Measurements from ENCODE around the gene PLCZ1. TPM values are rescaled to one million over a fixed set of nuclear protein-coding genes. Genes with fewer than 3 reads are reported as not detected.

The PLCZ1 gene
- total RNA-seq, 4 donors from 2014 or later = not detected

DNA sequence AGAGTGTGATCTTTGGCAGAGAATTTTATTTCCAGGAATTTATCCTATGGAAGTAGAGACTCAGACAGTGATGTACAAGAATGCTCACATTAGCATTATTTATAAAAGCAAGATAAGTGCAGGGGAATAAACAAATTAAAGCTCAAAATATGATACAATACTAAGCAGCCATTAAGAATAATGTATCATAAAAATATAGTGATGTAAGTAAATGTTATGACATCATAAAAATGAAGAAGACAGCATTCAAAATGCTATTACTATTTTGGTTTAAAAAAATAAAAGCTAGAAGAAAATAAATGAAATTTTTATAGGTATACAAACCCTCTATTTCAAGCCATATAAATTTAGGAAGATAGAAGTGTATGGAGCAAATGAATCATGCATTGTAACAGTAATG is 17.1 kb downstream of the PLCZ1 start:
- no peak overlapping the region for H3K27ac ChIP-seq
- H3K27me3 ChIP-seq = no peaks in the 10 kb centered on the region
- intact Hi-C loops (cut with DNase I) = no loop called here
- H3K9me3 ChIP-seq = no peaks in the 10 kb centered on the region
- TF ChIP-seq POLR2A (IDR thresholded peaks at IDR 0.05) = no peak
- TF ChIP-seq, protein P1, sequence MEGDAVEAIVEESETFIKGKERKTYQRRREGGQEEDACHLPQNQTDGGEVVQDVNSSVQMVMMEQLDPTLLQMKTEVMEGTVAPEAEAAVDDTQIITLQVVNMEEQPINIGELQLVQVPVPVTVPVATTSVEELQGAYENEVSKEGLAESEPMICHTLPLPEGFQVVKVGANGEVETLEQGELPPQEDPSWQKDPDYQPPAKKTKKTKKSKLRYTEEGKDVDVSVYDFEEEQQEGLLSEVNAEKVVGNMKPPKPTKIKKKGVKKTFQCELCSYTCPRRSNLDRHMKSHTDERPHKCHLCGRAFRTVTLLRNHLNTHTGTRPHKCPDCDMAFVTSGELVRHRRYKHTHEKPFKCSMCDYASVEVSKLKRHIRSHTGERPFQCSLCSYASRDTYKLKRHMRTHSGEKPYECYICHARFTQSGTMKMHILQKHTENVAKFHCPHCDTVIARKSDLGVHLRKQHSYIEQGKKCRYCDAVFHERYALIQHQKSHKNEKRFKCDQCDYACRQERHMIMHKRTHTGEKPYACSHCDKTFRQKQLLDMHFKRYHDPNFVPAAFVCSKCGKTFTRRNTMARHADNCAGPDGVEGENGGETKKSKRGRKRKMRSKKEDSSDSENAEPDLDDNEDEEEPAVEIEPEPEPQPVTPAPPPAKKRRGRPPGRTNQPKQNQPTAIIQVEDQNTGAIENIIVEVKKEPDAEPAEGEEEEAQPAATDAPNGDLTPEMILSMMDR (IDR thresholded peaks at IDR 0.05) = no peak
- no peak overlapping the region for H3K4me3 ChIP-seq (replicated peaks in 1 of 3)
- H3K4me1 ChIP-seq = no peaks in the 10 kb centered on the region
- no peak for DNase-seq
- no peaks in the 10 kb centered on the region for H3K36me3 ChIP-seq

DNA sequence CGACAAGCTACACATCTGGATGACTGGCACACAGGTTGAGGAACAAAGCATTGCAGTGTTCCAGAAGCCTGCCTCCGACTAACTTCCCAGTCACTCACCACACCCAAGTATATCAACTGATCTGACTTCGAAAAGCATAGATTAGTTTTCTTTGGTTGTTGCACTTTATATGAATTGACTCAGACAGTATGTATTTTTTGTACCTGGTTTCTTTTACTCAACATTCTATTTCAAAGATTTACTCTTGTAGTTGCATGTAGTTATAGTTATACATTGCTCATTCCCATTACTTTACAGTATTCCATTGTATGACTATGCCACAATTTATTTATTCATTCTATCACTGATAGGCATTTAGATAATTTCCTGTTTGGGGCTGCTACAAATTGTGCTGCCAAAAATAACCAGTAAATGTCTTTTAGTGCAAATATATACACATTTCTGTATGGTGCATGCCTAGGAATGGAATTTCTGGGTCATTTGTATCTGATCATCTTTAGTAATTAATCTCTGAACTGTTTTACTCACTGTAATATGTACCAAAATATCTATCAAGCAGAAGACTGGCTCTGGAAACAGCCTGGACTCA is 17.8 kb downstream of the PLCZ1 start:
- H3K36me3 ChIP-seq = no peaks in the 10 kb centered on the region
- DNase-seq = no peak
- H3K4me3 ChIP-seq (replicated peaks in 1 of 3) = no peak overlapping the region
- H3K4me1 ChIP-seq = no peaks in the 10 kb centered on the region
- WGBS, 2 donors = 89 to 92% methylated on average over 3 of the region's 3 CpGs
- intact Hi-C loops (cut with DNase I) = no loop called here
- no peak overlapping the region for H3K27ac ChIP-seq
- TF ChIP-seq, protein P1 (IDR thresholded peaks at IDR 0.05) = no peak
- no peak for TF ChIP-seq POLR2A (IDR thresholded peaks at IDR 0.05)
- H3K9me3 ChIP-seq = no peaks in the 10 kb centered on the region
- no peaks in the 10 kb centered on the region for H3K27me3 ChIP-seq

DNA sequence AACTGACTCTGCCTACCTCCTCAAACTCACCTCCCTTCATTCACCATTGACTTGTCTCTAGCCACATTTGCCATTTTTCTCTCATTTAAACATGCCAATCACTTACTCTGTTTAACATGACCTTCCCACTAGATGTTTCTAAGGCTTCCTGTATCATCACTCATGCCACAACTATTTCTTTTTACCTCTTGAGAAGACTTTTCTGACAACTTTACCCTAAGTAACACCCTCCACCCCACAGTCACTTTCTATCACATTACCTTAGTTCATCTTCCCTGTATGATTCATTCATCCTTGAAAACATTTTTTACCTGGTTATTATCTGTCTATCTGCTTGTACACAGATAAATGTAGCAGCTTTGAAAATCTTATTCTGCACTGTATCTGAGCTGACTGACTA is 19.4 kb downstream of the PLCZ1 start:
- Histone ChIP-seq H3K27me3 (no peaks in the 10 kb centered on the region), H3K4me3 (replicated peaks in 1 of 3) (no peak overlapping the region), H3K27ac (no peak overlapping the region), H3K4me1 (no peaks in the 10 kb centered on the region), H3K9me3 (no peaks in the 10 kb centered on the region), H3K36me3 (no peaks in the 10 kb centered on the region)
- no peak for DNase-seq
- intact Hi-C loops (cut with DNase I) = no loop called here
- TF ChIP-seq, protein P1 (IDR thresholded peaks at IDR 0.05) = no peak

DNA sequence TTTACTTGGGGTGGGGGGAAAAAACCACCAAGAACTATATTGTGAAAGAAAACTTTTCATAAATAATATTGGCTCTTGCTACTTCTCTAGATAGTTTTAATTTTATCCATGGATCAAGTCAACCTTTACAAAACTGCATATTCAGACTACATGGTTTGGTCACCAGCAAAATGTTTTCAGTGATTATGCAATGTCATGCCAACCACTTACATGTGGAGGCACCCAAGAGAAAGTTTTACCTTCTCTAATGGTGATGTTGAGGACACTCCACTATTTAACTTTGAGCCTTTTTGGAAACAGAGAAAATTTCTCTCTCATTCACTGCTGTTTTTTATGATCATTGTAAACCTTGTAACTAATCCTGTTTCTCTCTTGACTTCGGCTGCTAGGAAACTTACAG is 21.6 kb downstream of the PLCZ1 start:
- Histone ChIP-seq H3K4me3 (replicated peaks in 1 of 3) (no peak overlapping the region), H3K27me3 (no peaks in the 10 kb centered on the region), H3K27ac (no peak overlapping the region), H3K9me3 (no peaks in the 10 kb centered on the region), H3K36me3 (no peaks in the 10 kb centered on the region), H3K4me1 (no peaks in the 10 kb centered on the region)
- DNase-seq = no peak
- WGBS, 2 donors = 82 to 96% methylated on average over 1 of the region's 1 CpG
- TF ChIP-seq, protein P1 (IDR thresholded peaks at IDR 0.05) = no peak
- no peak for TF ChIP-seq POLR2A (IDR thresholded peaks at IDR 0.05)
- intact Hi-C loops (cut with DNase I) = no loop called here

DNA sequence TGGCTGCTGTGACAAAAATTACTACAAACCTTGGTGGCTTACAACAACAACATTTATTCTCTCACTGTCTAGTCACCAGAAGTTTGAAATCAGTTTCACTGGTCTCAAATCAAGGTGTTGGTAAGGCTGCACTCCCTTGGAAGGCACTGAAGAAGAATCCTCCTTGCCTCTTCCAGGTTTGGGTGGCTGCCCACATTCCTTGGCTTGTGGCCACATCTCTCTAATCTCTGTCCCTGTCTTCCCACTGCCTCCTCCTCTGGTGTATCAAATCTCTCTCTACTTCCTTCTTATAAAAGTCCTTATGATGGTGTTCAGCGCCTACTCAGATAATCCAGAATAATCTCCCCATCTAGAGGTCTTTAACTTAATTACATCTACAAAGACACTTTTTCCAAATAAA is 31.0 kb downstream of the PLCZ1 start:
- H3K4me3 ChIP-seq (replicated peaks in 1 of 3) = no peak overlapping the region
- no peak overlapping the region for H3K27ac ChIP-seq
- no peaks in the 10 kb centered on the region for H3K9me3 ChIP-seq
- DNase-seq = no peak
- no peaks in the 10 kb centered on the region for H3K36me3 ChIP-seq
- H3K4me1 ChIP-seq = no peaks in the 10 kb centered on the region
- no peaks in the 10 kb centered on the region for H3K27me3 ChIP-seq
- WGBS, 2 donors = 94 to 98% methylated on average over 1 of the region's 1 CpG
- TF ChIP-seq, protein P1 (IDR thresholded peaks at IDR 0.05) = no peak
- no peak for TF ChIP-seq POLR2A (IDR thresholded peaks at IDR 0.05)
- intact Hi-C loops (cut with DNase I) = no loop called here

Data from thyroid gland (tissue), 4 donors.